Thyroid gland (tissue), 4 donors: Measurements from ENCODE around the gene PPP5C.

ENCODE experiments used
- POLR2A ChIP-seq, 2 donors: fragments of 450-650 bp; IDR thresholded peaks; one replicate each; pipeline ENCODE4 v1.6.1; 2017; ENCODE audit warnings: antibody characterized with exemption in 2 of 2, mild to moderate bottlenecking in 2 of 2, moderate library complexity in 1 of 2
- TF ChIP-seq, protein P1 (sequence below), 6 experiments: fragments of 200-600 bp in 3 of 6; fragments of 450-650 bp in 3 of 6; sonication (generic) in 3 of 6; IDR thresholded peaks; one replicate each; pipeline ENCODE4 v1.5.1; 2016 to 2019; ENCODE audit warnings: antibody characterized with exemption in 6 of 6, mild to moderate bottlenecking in 2 of 6, inconsistent platforms in 1 of 6, moderate library complexity in 1 of 6

DNA sequence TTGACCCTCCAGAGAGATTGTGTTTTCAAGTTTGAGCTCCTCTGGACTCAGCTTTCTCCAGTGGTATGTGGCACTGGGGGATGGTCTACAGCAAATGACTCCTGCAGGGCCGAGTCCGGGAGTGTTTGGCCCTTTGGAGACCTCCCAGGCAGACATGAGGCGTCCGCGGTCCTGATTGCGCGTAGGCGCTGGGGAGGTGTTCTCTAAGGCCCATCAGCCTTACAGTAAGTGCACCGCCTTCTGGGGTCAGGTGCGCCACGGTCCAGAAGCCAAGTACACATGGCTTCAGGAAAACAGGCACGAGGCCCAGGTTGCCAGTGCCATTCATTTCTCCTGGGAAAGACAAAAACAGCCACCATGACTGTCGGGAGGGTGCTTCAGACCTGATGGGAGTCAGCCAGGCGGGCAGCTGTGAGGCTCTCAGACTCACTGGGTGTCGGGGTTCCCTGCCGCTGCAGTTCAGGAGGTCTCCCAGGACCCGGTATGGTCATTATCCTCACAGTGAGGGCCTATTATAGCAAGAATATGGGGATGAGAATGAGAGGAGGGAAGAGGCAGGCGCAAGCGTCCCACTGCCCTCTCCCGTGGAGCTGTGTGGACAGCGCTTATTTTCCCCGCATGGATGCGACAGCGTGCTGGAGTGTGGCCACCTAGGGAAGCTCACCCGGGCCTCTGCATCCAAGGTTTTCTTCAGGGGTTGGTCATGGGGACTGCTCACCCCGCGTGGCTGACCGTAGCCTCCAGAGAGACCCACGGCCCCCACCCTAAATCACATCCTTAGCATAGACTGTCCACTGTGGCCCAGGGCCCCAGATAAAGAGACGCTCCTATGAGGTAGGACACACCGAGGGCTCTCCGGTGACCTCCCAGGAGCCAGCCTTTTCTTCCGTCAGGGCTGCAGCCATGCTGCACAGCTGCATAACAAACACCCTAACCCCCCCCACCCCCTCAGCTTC lies 44.7 kb downstream of the PPP5C start:
- TF ChIP-seq, protein P1, sequence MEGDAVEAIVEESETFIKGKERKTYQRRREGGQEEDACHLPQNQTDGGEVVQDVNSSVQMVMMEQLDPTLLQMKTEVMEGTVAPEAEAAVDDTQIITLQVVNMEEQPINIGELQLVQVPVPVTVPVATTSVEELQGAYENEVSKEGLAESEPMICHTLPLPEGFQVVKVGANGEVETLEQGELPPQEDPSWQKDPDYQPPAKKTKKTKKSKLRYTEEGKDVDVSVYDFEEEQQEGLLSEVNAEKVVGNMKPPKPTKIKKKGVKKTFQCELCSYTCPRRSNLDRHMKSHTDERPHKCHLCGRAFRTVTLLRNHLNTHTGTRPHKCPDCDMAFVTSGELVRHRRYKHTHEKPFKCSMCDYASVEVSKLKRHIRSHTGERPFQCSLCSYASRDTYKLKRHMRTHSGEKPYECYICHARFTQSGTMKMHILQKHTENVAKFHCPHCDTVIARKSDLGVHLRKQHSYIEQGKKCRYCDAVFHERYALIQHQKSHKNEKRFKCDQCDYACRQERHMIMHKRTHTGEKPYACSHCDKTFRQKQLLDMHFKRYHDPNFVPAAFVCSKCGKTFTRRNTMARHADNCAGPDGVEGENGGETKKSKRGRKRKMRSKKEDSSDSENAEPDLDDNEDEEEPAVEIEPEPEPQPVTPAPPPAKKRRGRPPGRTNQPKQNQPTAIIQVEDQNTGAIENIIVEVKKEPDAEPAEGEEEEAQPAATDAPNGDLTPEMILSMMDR (IDR thresholded peaks at IDR 0.05) = no peak
- TF ChIP-seq POLR2A (IDR thresholded peaks at IDR 0.05) = no peak
